Peyer's patch (tissue), 4 donors: ENCODE measurements around the gene PBX2.

ENCODE experiments used
- POLR2A ChIP-seq, 2 donors: fragments of 450-650 bp; IDR thresholded peaks; one replicate each; pipeline ENCODE4 v1.5.1; 2017; ENCODE audit warnings: antibody characterized with exemption in 2 of 2, mild to moderate bottlenecking in 2 of 2, moderate library complexity in 2 of 2
- TF ChIP-seq, protein P1 (sequence below), 6 experiments: fragments of 450-650 bp in 4 of 6; fragments of 200-600 bp in 2 of 6; sonication (generic) in 1 of 6; IDR thresholded peaks; one replicate each; pipeline ENCODE4 v1.5.1; 2017 to 2019; ENCODE audit warnings: antibody characterized with exemption in 6 of 6, mild to moderate bottlenecking in 3 of 6, moderate library complexity in 1 of 6

DNA sequence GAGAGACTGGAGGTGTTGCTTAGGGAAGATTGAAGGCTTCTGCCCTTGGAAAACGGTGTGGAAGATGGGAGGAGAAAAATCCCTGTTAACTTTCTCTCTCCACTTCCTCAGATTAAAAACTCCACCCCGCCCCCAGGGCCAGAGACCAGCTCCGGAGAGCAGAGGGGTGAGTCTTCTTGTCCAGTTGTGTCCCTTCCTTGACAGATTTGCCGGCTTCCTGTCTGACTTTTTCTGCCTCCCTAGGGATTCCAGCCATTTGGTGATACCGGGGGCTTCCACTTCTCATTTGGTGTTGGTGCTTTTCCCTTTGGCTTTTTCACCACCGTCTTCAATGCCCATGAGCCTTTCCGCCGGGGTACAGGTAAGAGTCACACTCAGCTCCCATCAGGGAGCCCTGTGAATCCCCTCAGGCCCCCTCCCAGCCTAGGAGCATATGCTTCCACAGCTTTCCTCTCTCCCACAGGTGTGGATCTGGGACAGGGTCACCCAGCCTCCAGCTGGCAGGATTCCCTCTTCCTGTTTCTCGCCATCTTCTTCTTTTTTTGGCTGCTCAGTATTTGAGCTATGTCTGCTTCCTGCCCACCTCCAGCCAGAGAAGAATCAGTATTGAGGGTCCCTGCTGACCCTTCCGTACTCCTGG lies 10.1 kb downstream of the PBX2 start:
- no peak for TF ChIP-seq POLR2A (IDR thresholded peaks at IDR 0.05)
- TF ChIP-seq, protein P1, sequence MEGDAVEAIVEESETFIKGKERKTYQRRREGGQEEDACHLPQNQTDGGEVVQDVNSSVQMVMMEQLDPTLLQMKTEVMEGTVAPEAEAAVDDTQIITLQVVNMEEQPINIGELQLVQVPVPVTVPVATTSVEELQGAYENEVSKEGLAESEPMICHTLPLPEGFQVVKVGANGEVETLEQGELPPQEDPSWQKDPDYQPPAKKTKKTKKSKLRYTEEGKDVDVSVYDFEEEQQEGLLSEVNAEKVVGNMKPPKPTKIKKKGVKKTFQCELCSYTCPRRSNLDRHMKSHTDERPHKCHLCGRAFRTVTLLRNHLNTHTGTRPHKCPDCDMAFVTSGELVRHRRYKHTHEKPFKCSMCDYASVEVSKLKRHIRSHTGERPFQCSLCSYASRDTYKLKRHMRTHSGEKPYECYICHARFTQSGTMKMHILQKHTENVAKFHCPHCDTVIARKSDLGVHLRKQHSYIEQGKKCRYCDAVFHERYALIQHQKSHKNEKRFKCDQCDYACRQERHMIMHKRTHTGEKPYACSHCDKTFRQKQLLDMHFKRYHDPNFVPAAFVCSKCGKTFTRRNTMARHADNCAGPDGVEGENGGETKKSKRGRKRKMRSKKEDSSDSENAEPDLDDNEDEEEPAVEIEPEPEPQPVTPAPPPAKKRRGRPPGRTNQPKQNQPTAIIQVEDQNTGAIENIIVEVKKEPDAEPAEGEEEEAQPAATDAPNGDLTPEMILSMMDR (IDR thresholded peaks at IDR 0.05), result no peak
